Measurements from ENCODE around the gene SPAG7. TPM values are rescaled to one million over a fixed set of nuclear protein-coding genes. Genes with fewer than 3 reads are reported as not detected.

Gene SPAG7
- total and polyA plus RNA-seq, 2 experiments from 2014 or later, result 64.3 to 194 TPM

DNA sequence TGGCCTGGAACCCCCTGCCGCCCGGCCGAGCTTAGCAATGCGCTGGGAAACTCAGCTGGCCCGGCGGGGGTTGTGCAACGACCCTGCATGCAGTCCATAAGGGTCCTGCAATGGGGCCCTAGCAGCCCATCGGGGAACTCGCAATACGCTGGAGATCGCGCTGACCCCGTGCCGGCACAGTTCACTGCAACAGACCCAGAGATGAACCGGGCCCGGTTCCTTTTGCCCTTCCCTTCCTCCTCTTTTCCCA is 28.1 kb downstream of the SPAG7 start:
- Histone ChIP-seq H3K79me2 (peaks cover 50% of the 10 kb centered on the region), H3K36me3 (replicated peaks; ENCODE audit: insufficient read depth, low read depth) (no peaks in the 10 kb centered on the region), H3K9me2 (replicated peaks; ENCODE audit: insufficient read depth) (no peaks in the 10 kb centered on the region), H3K9me3 (ENCODE audit: low read depth) (no peaks in the 10 kb centered on the region), H3K27ac (peak overlapping the region; percentile 95), H2AFZ (peak overlapping the region; percentile 26), H4K20me1 (ENCODE audit: insufficient read depth, poor library complexity, severe bottlenecking) (no peaks in the 10 kb centered on the region), H3K4me3 (peak overlapping the region; percentile 63), H3K4me2 (peak overlapping the region; percentile 94), H3K4me1 (ENCODE audit: insufficient read depth) (peaks cover 23% of the 10 kb centered on the region), H3K27me3 (no peaks in the 10 kb centered on the region)
- TF ChIP-seq, protein P1, sequence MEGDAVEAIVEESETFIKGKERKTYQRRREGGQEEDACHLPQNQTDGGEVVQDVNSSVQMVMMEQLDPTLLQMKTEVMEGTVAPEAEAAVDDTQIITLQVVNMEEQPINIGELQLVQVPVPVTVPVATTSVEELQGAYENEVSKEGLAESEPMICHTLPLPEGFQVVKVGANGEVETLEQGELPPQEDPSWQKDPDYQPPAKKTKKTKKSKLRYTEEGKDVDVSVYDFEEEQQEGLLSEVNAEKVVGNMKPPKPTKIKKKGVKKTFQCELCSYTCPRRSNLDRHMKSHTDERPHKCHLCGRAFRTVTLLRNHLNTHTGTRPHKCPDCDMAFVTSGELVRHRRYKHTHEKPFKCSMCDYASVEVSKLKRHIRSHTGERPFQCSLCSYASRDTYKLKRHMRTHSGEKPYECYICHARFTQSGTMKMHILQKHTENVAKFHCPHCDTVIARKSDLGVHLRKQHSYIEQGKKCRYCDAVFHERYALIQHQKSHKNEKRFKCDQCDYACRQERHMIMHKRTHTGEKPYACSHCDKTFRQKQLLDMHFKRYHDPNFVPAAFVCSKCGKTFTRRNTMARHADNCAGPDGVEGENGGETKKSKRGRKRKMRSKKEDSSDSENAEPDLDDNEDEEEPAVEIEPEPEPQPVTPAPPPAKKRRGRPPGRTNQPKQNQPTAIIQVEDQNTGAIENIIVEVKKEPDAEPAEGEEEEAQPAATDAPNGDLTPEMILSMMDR (IDR thresholded peaks at IDR 0.05; ENCODE audit: poor library complexity), result no peak
- TF ChIP-seq EZH2phosphoT487 (IDR thresholded peaks at IDR 0.05; ENCODE audit: low read depth, severe bottlenecking, unreplicated experiment), result no peak
- TF ChIP-seq EZH2 (IDR thresholded peaks at IDR 0.05; ENCODE audit: borderline replicate concordance), result no peak
- 0% methylated on average over 15 of the region's 16 CpGs for WGBS (ENCODE audit: low lambda C conversion rate, missing lambda C conversion rate)
- no peak for DNase-seq (ENCODE audit: low spot score)

DNA sequence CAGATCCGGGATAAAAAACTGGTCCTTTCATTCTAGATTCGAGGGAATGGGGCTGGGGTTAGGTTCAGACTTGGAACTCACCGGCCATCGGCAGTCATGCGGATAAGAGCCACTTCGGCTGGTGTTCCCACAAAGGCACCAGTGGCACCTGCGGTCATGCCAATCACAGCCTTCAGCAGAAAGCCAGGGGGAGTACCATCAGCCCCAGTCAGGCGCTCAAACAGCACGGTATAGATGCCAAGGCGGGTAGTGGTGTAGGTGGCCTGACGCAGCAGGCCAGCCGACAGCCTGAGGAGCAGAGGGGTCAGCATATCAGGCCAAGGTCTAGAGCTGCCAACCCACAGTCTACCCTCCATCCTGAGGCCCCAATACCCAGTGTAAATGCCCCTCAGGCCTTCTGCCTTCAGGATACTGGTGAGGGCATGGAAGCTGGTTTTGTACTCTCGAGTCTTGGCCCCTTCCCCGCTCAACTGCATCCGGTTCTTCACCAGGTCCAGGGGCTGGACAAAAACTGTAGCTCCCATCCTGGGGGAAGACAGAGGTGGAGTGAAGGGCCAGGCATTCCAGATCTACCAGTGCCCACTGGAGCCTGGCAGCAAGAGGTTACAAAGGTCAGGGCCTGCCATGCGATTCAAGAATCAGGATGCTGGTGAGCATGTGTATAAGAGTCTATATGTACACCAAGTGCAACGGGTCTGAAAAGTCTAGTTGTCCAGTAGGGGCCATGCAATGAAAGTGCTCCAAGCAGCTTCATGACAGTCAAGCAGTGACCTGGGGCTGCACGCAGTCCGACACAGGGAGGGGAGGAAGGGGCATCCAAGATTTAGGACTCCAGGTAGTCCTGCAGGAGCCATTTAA is 28.7 kb downstream of the SPAG7 start:
- no peak for DNase-seq (ENCODE audit: low spot score)
- H3K4me1 ChIP-seq (ENCODE audit: insufficient read depth), result peaks cover 23% of the 10 kb centered on the region
- no peaks in the 10 kb centered on the region for H3K9me3 ChIP-seq (ENCODE audit: low read depth)
- peak overlapping the region; percentile 63 for H3K4me3 ChIP-seq
- H3K27ac ChIP-seq, result peak overlapping the region; percentile 95
- peak overlapping the region; percentile 94 for H3K4me2 ChIP-seq
- no peaks in the 10 kb centered on the region for H3K36me3 ChIP-seq (replicated peaks; ENCODE audit: insufficient read depth, low read depth)
- peaks cover 44% of the 10 kb centered on the region for H3K79me2 ChIP-seq
- H2AFZ ChIP-seq, result peak overlapping the region; percentile 26
- 69% methylated on average over 19 of the region's 19 CpGs for WGBS (ENCODE audit: low lambda C conversion rate, missing lambda C conversion rate)
- no peaks in the 10 kb centered on the region for H3K9me2 ChIP-seq (replicated peaks; ENCODE audit: insufficient read depth)
- no peaks in the 10 kb centered on the region for H3K27me3 ChIP-seq
- no peak for TF ChIP-seq EZH2 (IDR thresholded peaks at IDR 0.05; ENCODE audit: borderline replicate concordance)
- H4K20me1 ChIP-seq (ENCODE audit: insufficient read depth, poor library complexity, severe bottlenecking), result no peaks in the 10 kb centered on the region

DNA sequence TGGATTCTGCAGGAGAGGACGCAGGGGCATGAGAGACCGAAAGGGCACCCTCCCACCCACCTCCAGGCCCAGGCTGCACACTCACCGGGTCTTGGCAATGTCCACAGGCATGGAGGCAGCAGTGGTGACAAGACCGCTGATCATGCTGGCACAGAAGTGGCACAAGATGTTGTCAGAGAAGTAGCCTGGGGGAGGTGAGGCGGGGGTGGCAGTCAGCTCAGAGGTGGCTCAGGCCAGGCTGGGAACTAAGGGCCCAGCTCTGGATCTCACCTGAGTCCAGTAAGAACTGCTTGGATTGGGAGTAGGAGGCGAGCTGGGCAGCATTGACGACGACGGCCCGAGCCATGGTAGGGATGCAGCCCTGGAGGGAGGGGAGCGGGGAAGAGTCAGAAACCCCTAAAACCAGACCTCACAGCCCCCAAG is 29.5 kb downstream of the SPAG7 start:
- no peaks in the 10 kb centered on the region for H3K9me3 ChIP-seq (ENCODE audit: low read depth)
- H3K4me2 ChIP-seq, result peak overlapping the region; percentile 94
- H3K79me2 ChIP-seq, result peaks cover 41% of the 10 kb centered on the region
- H3K4me1 ChIP-seq (ENCODE audit: insufficient read depth), result peaks cover 23% of the 10 kb centered on the region
- H4K20me1 ChIP-seq (ENCODE audit: insufficient read depth, poor library complexity, severe bottlenecking), result no peaks in the 10 kb centered on the region
- H2AFZ ChIP-seq, result no peak overlapping the region
- H3K27me3 ChIP-seq, result no peaks in the 10 kb centered on the region
- no peaks in the 10 kb centered on the region for H3K36me3 ChIP-seq (replicated peaks; ENCODE audit: insufficient read depth, low read depth)
- TF ChIP-seq EZH2 (IDR thresholded peaks at IDR 0.05; ENCODE audit: borderline replicate concordance) (no peak), EZH2phosphoT487 (IDR thresholded peaks at IDR 0.05; ENCODE audit: low read depth, severe bottlenecking, unreplicated experiment) (no peak)
- TF ChIP-seq, protein P1 (IDR thresholded peaks at IDR 0.05; ENCODE audit: poor library complexity), result no peak
- no peaks in the 10 kb centered on the region for H3K9me2 ChIP-seq (replicated peaks; ENCODE audit: insufficient read depth)
- DNase-seq (ENCODE audit: low spot score), result no peak
- no peak overlapping the region for H3K4me3 ChIP-seq
- no peak overlapping the region for H3K27ac ChIP-seq
- 94% methylated on average over 11 of the region's 11 CpGs for WGBS (ENCODE audit: low lambda C conversion rate, missing lambda C conversion rate)

DNA sequence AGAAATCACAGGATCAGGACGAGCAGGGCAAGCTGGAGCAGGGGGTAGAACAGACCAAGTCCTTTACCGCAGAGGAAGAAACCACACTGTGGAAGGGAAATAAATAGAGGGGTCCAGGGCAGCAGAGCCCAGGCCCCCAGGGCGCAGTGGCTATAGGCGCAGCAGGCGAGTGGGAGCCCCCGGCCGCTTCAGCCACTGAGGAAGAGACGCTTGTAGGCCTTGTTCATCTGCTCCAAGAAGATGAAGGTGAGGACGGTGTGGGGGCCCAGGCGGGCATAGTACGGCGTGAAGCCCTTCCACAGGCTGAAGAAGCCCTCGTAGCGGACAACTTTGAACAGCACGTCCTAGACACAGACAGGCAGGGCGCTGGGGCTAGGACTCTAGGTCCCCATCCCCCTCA is 30.1 kb downstream of the SPAG7 start:
- Histone ChIP-seq H3K4me1 (ENCODE audit: insufficient read depth) (peaks cover 23% of the 10 kb centered on the region), H3K27ac (no peak overlapping the region), H3K4me2 (no peak overlapping the region), H3K79me2 (peaks cover 41% of the 10 kb centered on the region), H3K9me3 (ENCODE audit: low read depth) (no peaks in the 10 kb centered on the region), H3K27me3 (no peaks in the 10 kb centered on the region), H2AFZ (no peak overlapping the region), H3K36me3 (replicated peaks; ENCODE audit: insufficient read depth, low read depth) (no peaks in the 10 kb centered on the region), H4K20me1 (ENCODE audit: insufficient read depth, poor library complexity, severe bottlenecking) (no peaks in the 10 kb centered on the region), H3K4me3 (no peak overlapping the region), H3K9me2 (replicated peaks; ENCODE audit: insufficient read depth) (no peaks in the 10 kb centered on the region)
- TF ChIP-seq, protein P1 (IDR thresholded peaks at IDR 0.05; ENCODE audit: poor library complexity), result no peak
- no peak for TF ChIP-seq EZH2phosphoT487 (IDR thresholded peaks at IDR 0.05; ENCODE audit: low read depth, severe bottlenecking, unreplicated experiment)
- no peak for TF ChIP-seq EZH2 (IDR thresholded peaks at IDR 0.05; ENCODE audit: borderline replicate concordance)
- no peak for DNase-seq (ENCODE audit: low spot score)
- 90% methylated on average over 16 of the region's 16 CpGs for WGBS (ENCODE audit: low lambda C conversion rate, missing lambda C conversion rate)
